ENCODE measurements around the gene TEX22. TPM values are rescaled to one million over a fixed set of nuclear protein-coding genes. Genes with fewer than 3 reads are reported as not detected.

The TEX22 gene
- total RNA-seq, 2 experiments from 2014 or later: 0.56 to 2.1 TPM

DNA sequence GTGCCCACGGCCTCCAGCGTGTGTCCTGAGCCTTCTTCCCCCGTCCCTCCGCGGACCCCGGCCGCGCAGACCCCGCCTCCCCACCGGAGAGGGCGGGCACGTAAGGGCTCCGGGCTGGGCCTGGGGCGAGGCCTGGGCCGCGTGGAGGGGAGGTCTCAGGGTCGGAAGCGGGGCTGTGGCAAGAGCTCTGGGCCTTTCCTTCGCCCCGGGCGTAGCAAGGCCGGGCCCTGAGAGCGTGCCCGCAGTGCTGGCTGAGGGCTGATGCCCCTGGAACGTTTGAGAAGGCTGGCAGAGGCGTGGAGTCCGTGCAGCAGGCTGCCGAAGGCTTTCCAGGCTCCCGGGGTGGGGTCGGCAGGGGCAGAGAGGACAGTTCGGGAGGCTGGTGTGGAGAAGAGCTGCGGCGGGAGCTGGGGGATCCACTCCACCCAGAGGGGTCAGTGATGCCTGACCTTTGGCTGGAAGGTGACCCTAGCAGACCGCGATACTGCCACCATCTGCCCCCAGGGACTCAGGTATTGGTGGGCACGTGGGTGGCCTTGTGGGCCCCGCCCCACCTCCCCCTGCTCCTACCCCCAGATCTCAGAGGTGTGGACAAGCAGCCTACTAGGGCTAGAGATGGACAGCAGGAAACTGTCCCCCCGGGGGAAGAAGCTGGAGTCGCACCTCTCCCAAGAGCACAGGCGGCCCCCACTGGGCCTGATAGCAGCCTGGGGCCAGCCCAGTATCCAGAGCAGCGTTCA lies 558 bp downstream of the TEX22 start:
- peak; percentile 64 for DNase-seq
- H3K27ac Mint-ChIP-seq: peak overlapping the region; percentile 95
- peaks cover 18% of the 10 kb centered on the region for H3K4me1 Mint-ChIP-seq
- peak overlapping the region; percentile 93 for H3K4me3 Mint-ChIP-seq
- H3K36me3 Mint-ChIP-seq: peaks cover 40% of the 10 kb centered on the region
- H3K27me3 Mint-ChIP-seq: no peaks in the 10 kb centered on the region
- peaks cover 13% of the 10 kb centered on the region for H3K9me3 Mint-ChIP-seq

DNA sequence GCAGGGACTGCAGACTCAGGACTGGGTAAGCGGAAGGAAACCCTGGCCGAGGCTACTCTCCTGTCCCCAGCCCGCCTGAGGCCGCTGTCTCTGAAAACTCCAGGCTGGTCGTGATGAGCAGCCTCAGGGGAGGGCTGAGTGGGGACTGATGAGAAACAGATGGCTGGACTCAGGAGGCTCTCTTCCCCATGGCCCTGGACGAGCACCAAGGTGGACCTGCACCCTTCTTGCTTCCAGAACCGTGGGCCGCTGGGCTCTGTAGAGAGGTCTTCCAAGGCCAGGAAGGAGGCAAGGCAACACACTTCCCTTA lies 1.1 kb downstream of the TEX22 start:
- Mint-ChIP-seq H3K36me3 (peaks cover 46% of the 10 kb centered on the region), H3K27me3 (no peaks in the 10 kb centered on the region), H3K4me1 (peaks cover 23% of the 10 kb centered on the region), H3K4me3 (peak overlapping the region; percentile 93), H3K9me3 (peaks cover 16% of the 10 kb centered on the region), H3K27ac (peak overlapping the region; percentile 95)
- DNase-seq: no peak

DNA sequence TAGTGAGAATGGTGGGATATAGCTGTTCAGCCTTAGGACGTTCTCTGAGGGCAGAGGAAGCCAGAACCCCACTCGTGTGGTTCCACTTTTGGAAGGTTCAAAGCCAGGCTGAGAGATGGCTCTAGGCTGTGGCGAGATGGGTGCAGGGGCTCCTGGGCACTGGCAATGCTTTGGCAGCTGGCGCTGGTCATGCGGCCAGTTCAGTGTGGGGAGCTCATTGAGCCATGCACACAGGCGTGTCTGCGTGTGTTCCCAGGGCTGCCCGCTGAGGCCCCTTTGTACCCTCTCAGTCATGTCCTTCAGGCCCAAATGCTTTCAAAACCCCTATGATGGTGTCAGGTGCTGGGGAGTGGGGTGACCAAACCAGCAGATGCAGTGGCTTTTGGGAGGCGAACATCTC lies 1.7 kb downstream of the TEX22 start:
- Mint-ChIP-seq H3K4me1 (peaks cover 29% of the 10 kb centered on the region), H3K9me3 (peaks cover 18% of the 10 kb centered on the region), H3K36me3 (peaks cover 51% of the 10 kb centered on the region), H3K27me3 (no peaks in the 10 kb centered on the region), H3K27ac (peak overlapping the region; percentile 95), H3K4me3 (peak overlapping the region; percentile 93)
- DNase-seq: no peak

DNA sequence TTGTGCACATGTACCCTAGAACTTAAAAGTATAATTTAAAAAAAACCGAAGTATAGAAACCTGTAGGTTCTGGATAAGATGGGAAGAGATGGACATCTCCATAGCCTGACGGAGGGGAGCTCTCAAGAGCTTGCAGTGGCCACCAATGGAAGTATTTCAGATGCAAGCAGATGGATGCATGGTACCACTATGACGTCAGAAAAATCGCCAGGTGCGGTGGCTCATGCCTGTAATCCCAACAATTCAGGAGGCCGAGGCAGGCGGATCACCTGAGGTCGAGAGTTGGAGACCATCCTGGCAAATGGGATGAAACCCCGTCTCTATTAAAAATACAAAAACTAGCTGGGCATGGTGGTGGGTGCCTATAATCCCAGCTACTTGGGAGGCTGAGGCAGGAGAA lies 3.4 kb downstream of the TEX22 start:
- H3K27ac Mint-ChIP-seq: no peak overlapping the region

DNA sequence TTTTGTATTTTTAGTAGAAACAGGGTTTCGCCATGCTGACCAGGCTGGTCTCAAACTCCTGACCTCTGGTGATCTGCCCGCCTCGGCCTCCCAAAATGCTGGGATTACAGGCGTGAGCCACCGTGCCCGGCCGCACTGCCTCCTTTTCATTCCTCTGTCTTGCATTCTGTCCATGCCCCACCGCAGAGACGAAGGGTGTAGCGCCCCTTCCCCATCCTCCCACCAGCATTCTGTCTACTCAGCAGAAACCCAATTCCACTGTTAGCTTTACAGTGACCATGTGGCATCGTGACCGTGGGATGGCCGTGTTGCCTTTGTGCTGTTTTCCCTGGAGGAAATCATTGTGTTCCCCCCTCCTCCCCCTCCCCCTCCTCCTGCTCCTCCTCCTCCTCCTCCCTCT lies 10.3 kb downstream of the TEX22 start:
- Mint-ChIP-seq H3K27me3 (peaks cover 23% of the 10 kb centered on the region), H3K4me3 (no peak overlapping the region), H3K27ac (no peak overlapping the region)

More for the DNA sequence above, 3.4 kb downstream of the TEX22 start:
- H3K27me3 Mint-ChIP-seq: no peaks in the 10 kb centered on the region
- H3K36me3 Mint-ChIP-seq: peaks cover 51% of the 10 kb centered on the region
- no peak overlapping the region for H3K4me3 Mint-ChIP-seq
- H3K9me3 Mint-ChIP-seq: peaks cover 21% of the 10 kb centered on the region
- no peak for DNase-seq
- peaks cover 29% of the 10 kb centered on the region for H3K4me1 Mint-ChIP-seq

DNA sequence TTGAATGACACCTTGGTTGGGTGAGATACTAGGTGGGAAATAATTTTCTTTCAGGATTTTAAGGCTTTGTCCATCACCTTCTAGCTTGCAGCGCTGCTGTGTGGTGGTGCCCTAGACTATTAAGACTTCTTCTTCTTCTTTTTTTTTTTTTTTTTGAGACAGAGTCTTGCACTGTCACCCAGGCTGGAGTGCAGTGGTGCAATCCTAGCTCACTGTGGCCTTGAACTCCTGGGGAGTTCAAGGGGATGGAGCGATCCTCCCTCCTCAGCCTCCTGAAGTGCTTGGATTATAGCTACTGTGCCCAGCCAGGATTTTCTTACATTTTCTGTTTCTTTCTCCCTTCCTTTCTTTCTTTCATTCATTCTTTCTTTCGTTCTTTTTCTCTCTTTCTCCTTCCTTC lies 11.0 kb downstream of the TEX22 start:
- Mint-ChIP-seq H3K36me3 (peaks cover 6% of the 10 kb centered on the region), H3K9me3 (peaks cover 6% of the 10 kb centered on the region), H3K4me1 (peaks cover 8% of the 10 kb centered on the region), H3K27ac (no peak overlapping the region), H3K4me3 (no peak overlapping the region), H3K27me3 (peaks cover 27% of the 10 kb centered on the region)
- DNase-seq: no peak

More for the DNA sequence above, 10.3 kb downstream of the TEX22 start:
- peaks cover 12% of the 10 kb centered on the region for H3K36me3 Mint-ChIP-seq
- H3K9me3 Mint-ChIP-seq: peaks cover 8% of the 10 kb centered on the region
- DNase-seq: no peak
- H3K4me1 Mint-ChIP-seq: peaks cover 13% of the 10 kb centered on the region

DNA sequence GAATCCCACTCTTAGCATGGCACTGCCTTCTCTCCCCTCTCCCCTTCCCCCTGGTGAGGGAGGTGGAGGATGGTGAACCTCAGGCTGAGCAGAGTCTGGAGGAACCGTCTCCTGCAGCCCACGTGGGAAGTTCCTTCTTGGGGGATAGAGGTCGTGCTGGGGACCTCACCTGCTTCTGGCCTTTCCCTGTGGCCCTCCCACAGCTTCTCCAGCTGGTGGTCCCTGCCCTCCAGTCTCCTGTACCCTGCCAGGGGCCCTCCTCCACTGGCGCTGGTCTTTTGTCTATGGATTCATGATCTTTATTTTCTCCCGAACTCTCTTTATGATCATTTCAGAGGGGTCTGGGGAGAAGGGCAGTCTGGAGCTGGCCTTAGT lies 12.3 kb downstream of the TEX22 start:
- no peaks in the 10 kb centered on the region for H3K9me3 Mint-ChIP-seq
- no peak for DNase-seq
- peaks cover 27% of the 10 kb centered on the region for H3K27me3 Mint-ChIP-seq
- no peak overlapping the region for H3K4me3 Mint-ChIP-seq
- peaks cover 9% of the 10 kb centered on the region for H3K4me1 Mint-ChIP-seq
- H3K27ac Mint-ChIP-seq: no peak overlapping the region
- H3K36me3 Mint-ChIP-seq: no peaks in the 10 kb centered on the region

DNA sequence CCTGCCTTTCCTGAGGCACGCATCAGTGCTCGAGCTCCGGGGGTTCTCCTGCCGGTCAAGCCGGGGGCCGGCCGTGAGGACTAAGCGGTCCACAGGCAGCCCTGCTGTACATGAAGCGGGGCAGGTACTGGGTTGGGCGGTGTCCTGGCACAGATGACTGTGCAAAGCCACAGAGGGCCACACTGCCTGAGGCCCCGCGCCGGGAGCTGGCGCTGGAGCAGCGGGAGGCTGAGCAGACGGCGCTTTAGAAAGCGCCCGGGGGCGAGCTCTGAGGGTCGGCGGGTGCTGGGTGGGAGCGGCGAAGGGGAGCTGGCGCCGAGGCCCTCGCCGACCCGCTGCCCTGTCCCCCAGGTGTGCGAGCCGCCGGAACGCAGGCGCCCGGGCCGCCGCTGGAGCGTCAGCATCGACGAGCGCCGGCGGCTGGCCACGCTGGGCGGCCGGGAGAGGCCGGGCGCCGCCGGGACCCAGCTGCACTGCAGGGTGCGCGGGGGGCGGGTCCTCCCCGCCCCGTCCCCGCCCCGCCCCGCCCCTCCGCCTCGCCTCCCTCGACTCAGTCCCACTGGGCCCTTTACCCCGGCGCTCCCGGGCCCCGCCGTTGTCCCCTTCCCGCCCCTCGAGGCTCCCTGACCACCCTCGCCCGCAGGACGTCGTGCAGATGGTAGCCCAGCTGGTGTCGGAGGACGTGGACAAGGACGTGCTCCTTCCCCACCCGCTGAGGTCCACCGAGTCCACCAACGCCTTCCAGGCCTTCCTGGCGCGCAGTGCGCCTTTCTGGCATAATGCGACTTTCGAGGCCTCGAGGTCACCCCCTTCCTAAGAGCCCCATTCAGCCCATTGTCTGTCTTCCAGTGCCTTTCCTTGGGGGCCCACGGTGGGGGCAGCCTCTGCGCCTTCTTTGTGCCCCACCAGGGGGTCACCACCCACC lies 12.9 kb downstream of the TEX22 start:
- no peak overlapping the region for H3K4me3 Mint-ChIP-seq

DNA sequence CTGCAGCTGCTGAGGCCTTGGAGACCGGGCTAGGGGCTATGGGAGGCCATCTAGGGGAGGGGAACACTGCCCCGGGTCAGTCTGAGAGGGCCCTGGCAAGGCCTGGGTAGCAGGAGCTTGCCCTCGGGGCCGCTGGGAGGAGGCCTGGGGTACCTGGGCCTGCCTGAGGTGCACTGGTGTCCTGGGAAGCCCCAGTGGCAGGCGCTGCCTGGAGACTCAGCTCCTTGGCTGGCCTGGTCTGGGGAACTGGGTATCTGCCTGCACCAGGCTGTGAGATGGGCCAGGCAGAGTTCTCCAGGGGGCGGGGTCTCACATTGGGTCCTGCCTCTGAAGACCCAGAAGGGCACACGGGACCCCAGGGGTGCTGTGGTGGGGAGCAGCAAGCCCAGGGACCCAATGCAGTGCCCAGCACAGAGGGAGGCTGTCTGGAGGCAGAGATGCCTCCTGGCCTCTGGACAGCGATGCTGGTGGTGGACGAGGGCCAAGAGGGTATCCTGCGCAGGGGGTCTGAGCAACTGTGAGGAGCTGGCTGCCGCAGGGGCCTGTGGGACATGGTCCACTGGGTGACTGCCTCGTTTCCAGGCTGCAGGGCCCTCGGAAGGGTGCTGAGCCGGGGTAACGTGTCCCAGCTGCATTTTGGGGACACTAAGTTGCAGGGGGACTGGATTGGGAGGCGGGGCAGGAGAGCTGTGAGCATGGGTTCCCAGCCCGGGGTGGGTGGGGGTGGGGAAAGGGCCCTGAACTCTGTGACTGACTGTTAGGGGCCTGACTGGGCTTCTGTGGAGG lies 13.8 kb downstream of the TEX22 start:
- DNase-seq: no peak
- Mint-ChIP-seq H3K36me3 (peaks cover 2% of the 10 kb centered on the region), H3K4me3 (no peak overlapping the region), H3K27me3 (peaks cover 27% of the 10 kb centered on the region), H3K27ac (no peak overlapping the region), H3K4me1 (peaks cover 9% of the 10 kb centered on the region), H3K9me3 (no peaks in the 10 kb centered on the region)

More for the DNA sequence above, 12.9 kb downstream of the TEX22 start:
- Mint-ChIP-seq H3K9me3 (no peaks in the 10 kb centered on the region), H3K27me3 (peaks cover 27% of the 10 kb centered on the region), H3K4me1 (peaks cover 9% of the 10 kb centered on the region), H3K27ac (no peak overlapping the region), H3K36me3 (no peaks in the 10 kb centered on the region)
- DNase-seq: peak; percentile 42

DNA sequence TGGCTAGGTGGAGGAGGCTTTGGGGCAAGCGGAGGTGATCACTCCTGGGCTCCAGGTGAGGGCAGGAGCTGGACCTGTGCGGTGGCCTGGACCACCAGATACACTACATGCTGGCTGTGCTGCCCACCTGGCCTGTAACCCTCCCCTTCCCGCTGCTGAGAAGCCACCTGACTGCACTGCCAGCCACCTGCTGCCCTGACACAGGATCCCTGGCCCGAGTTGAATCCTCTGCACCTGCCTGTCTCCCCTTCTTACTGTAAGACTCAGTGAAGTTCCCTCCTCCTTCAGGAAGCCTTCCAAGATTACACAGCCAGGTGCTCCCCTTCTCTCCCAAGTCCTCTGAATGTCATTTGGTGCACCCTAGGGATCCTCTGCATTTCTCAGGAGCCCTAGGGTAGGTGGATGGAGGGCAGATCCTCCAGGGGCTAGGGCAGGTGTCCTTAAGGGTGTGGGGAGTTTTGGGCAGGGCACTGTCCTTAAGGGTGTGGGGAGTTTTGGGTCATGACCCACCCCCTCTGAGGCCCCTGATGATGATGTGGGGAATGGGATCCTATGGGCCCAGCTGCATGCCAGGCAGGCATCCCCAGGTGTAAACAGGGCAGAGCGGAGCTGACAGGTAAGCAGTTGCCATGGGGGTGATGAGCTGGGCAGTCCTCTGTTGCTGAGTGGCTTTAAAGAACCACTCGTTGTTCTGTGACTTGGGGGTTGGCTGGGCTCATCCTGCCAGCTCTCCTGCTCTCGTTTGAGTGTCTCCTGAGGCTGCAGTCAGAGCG lies 14.6 kb downstream of the TEX22 start:
- no peak overlapping the region for H3K4me3 Mint-ChIP-seq
- H3K9me3 Mint-ChIP-seq: no peaks in the 10 kb centered on the region
- no peak overlapping the region for H3K27ac Mint-ChIP-seq
- peaks cover 9% of the 10 kb centered on the region for H3K4me1 Mint-ChIP-seq
- peaks cover 27% of the 10 kb centered on the region for H3K27me3 Mint-ChIP-seq
- peaks cover 2% of the 10 kb centered on the region for H3K36me3 Mint-ChIP-seq
- DNase-seq: no peak

DNA sequence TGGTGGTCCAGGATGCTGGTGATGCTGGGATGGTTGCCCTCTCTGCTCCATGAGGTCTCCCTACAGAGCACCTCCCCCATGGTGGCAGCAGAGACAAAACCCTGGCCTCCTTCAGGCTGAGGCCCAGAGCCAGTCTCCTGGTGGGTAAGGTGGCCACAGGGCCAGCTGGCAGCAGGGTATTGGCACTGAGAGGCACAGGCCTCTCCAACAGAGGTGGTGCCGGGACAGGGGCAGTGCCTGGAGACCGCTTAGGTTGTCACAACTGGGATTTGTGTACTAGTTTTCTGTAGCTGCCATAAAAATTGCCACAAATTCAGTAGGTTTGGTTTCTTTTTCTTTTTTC lies 15.2 kb downstream of the TEX22 start:
- Mint-ChIP-seq H3K27me3 (peaks cover 27% of the 10 kb centered on the region), H3K9me3 (no peaks in the 10 kb centered on the region), H3K36me3 (peaks cover 2% of the 10 kb centered on the region), H3K4me1 (peaks cover 10% of the 10 kb centered on the region), H3K27ac (no peak overlapping the region), H3K4me3 (no peak overlapping the region)
- no peak for DNase-seq

DNA sequence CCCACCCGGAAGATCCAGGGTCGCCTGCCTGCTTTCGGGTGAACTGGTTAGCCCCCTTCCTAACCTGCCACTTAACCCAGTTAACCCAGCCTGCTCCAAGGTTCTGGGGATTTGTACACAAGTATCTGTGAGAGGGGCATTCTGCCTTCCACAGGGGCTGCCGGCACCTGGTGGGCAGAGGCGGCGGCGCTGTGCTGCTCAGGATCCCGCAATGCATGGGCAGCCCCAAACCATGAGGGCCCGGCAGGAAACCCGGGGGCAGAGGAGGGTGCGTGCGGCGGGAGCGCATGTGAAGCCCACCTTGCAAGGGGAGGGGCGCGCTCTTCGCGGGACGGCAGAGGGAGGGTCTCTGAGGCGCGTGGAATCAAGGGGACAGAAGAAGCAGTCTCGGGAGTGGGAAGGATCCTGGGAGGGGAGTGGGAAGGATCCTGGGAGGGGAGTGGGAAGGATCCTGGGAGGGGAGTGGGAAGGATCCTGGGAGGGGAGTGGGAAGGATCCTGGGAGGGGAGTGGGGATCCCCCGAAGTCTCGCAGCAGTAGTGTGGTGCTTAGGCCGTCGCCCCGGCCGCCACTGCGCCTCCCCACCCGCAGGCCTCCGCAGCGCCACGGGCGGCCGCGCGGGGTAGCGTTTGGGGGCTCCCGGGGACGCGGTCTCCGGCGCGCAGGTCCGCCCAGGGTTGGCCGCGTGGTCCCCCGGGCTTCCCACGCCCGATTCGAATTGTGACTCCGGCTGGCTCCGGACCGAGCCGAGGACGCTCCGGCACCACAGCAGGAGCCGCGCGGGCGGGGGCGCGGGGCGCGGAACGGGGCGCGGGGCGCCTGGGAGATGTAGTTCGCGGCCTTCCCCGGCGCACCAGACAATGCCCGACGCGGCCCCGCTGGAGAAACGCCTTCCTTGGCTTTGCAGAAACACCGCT lies 16.4 kb downstream of the TEX22 start:
- Mint-ChIP-seq H3K27me3 (peaks cover 24% of the 10 kb centered on the region), H3K36me3 (peaks cover 2% of the 10 kb centered on the region), H3K27ac (peak overlapping the region; percentile 62), H3K9me3 (no peaks in the 10 kb centered on the region), H3K4me3 (peak overlapping the region; percentile 73), H3K4me1 (peaks cover 16% of the 10 kb centered on the region)
- peak; percentile 87 for DNase-seq

DNA sequence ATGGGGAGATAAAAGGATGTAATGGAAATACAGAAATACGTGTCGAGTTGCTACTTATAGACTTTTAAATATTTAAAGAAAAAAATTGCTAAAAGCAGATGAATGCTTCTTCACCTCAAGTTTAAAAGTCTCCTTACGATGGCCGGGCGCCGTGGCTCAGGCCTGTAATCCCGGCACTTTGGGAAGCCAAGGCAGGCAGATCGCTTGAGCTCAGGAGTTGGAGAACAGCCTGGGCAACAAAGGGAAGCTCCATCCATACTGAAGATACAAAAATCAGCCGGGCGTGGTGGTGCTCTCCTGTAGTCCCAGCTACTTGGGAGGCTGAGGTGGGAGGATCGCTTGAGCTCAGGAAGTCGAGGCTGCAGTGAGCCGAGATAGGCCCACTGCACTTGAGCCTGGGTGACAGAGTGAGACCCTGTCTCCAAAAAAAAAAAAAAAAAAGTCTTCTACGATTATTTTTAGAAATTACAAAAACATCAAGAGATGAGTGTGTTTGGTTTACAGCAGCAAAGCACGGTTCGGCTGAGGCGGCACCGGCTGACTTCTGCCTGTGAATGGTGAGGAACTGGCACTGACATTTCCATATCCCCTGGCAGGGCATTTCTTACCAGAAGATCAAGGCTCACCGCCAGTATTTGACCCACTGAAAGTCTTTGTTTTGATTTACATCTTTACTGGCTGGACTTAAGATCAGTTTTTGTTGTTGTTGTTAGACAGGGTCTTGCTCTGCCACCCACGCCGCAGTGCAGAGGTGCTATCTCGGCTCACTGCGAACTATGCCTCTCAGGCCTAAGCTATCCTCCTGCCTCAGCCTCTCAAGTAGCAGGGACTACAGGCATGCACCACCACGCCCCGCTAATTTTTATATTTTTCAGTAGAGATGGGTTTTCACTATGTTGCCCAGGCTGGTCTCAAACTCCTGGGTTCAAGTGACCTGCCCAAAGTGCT lies 17.4 kb downstream of the TEX22 start:
- Mint-ChIP-seq H3K27me3 (peaks cover 16% of the 10 kb centered on the region), H3K27ac (no peak overlapping the region), H3K4me1 (peaks cover 17% of the 10 kb centered on the region)

More for the DNA sequence above, 17.4 kb downstream of the TEX22 start:
- H3K9me3 Mint-ChIP-seq: no peaks in the 10 kb centered on the region
- H3K36me3 Mint-ChIP-seq: peaks cover 4% of the 10 kb centered on the region
- DNase-seq: no peak
- H3K4me3 Mint-ChIP-seq: peak overlapping the region; percentile 73

All from activated naive CD8-positive, alpha-beta T cell treated with anti-CD3 and anti-CD28 coated beads for 36 hours (primary cell).